ENCODE results near the gene SLMAP. TPM values are rescaled to one million over a fixed set of nuclear protein-coding genes. Genes with fewer than 3 reads are reported as not detected.

SLMAP gene
- polyA plus RNA-seq, 4 donors = 39.5 to 59.4 (median 45.9) TPM

Other genes with a start within 250 kb of the SLMAP start
- gene DNAH12, start 212.0 kb upstream of the SLMAP start, polyA plus RNA-seq (ENCODE audit: insufficient read length in 4 of 4) = 1 to 10 TPM in 2 of 4 donors, under 1 TPM in 2; 0.89 to 2.3 (median 1.4) TPM
- gene PDE12, start 200.0 kb upstream of the SLMAP start, polyA plus RNA-seq (ENCODE audit: insufficient read length in 4 of 4) = 10 to 100 TPM; 11.9 to 14.5 (median 13.7) TPM
- gene ARF4, start 159.0 kb upstream of the SLMAP start, polyA plus RNA-seq (ENCODE audit: insufficient read length in 4 of 4) = 100 to 1,000 TPM; 195 to 263 (median 235) TPM
- gene DENND6A, start 63.2 kb upstream of the SLMAP start, polyA plus RNA-seq (ENCODE audit: insufficient read length in 4 of 4) = 10 to 100 TPM; 25.3 to 33.7 (median 29.8) TPM